HG03280 (cell line): ENCODE results near the gene CHML.
"Not testable (repeated sequence)": the region's sequence is repeated elsewhere in the genome, so short reads cannot be mapped to it uniquely, and the experiment has no call there.

Source experiments
- ATAC-seq: cut with Tn5 transposase; IDR thresholded peaks from one replicate; pipeline ENCODE4 v1.9.1; 2021; ENCODE audit warnings: mild to moderate bottlenecking, moderate library complexity; ENCODE audit not compliant: unreplicated experiment

The CHML gene

GRCh38 chr1:241640149-241640866 lies at the start of gene CHML, which contains the start of gene OPN3:
Gene CHML, minus strand, starts transcription at chr1:241640369. Its CDS starts 4,603 bp downstream, at chr1:241635766.
Gene OPN3, minus strand, starts transcription at chr1:241640369. Its CDS starts 115 bp downstream, at chr1:241640254.
- ATAC-seq: peak; percentile 93

- no peak for ATAC-seq
Observed at GRCh38 chr1:241688940-241689368, 48.8 kb upstream of the CHML start.

GRCh38 chr1:241684108-241684507 lies 43.9 kb upstream of the CHML start:
- ATAC-seq: no peak

- no peak for ATAC-seq
Observed at GRCh38 chr1:241682921-241683320, 42.8 kb upstream of the CHML start.

GRCh38 chr1:241681861-241682448 lies 41.8 kb upstream of the CHML start:
- ATAC-seq: not testable (repeated sequence)

GRCh38 chr1:241679961-241680360 lies 39.8 kb upstream of the CHML start:
- ATAC-seq: no peak

GRCh38 chr1:241679404-241679803 lies 39.2 kb upstream of the CHML start:
- ATAC-seq: no peak

GRCh38 chr1:241678536-241678935 lies 38.4 kb upstream of the CHML start:
- no peak for ATAC-seq

- peak; percentile 95 for ATAC-seq
Observed at GRCh38 chr1:241677201-241677600, 37.0 kb upstream of the CHML start.

GRCh38 chr1:241675983-241676382 lies 35.8 kb upstream of the CHML start:
- no peak for ATAC-seq

- no peak for ATAC-seq
Observed at GRCh38 chr1:241674805-241675384, 34.7 kb upstream of the CHML start.

- no peak for ATAC-seq
Observed at GRCh38 chr1:241672301-241672700, 32.1 kb upstream of the CHML start.

GRCh38 chr1:241666419-241666818 lies 26.2 kb upstream of the CHML start:
- no peak for ATAC-seq

GRCh38 chr1:241660424-241660972 lies 20.3 kb upstream of the CHML start:
- no peak for ATAC-seq

- ATAC-seq: not testable (repeated sequence)
Observed at GRCh38 chr1:241659016-241659415, 18.8 kb upstream of the CHML start.

GRCh38 chr1:241658081-241658793 lies 18.1 kb upstream of the CHML start:
- no peak for ATAC-seq

GRCh38 chr1:241654641-241655040 lies 14.5 kb upstream of the CHML start:
- ATAC-seq: no peak

GRCh38 chr1:241654019-241654418 lies 13.8 kb upstream of the CHML start:
- ATAC-seq: no peak

GRCh38 chr1:241652012-241652411 lies 11.8 kb upstream of the CHML start, which contains the start of gene WDR64:
Gene WDR64, plus strand, starts transcription at chr1:241652281. Its CDS starts 204 bp downstream, at chr1:241652485.
- no peak for ATAC-seq

GRCh38 chr1:241648159-241648558 lies 8.0 kb upstream of the CHML start:
- no peak for ATAC-seq

- no peak for ATAC-seq
Observed at GRCh38 chr1:241647658-241648057, 7.5 kb upstream of the CHML start.
